ENCODE results near the gene CAPN8. TPM values are rescaled to one million over a fixed set of nuclear protein-coding genes. Genes with fewer than 3 reads are reported as not detected.

CAPN8 gene
- total and polyA plus RNA-seq, 4 donors, result 0.08 to 0.16 TPM; not detected in 2

GRCh38 chr1:223708651-223709268 lies 43.3 kb upstream of the CAPN8 start:
- 94% methylated on average over 3 of the region's 3 CpGs for WGBS
- Histone ChIP-seq H3K9ac (ENCODE audit: low read depth in 1 of 2, low read length in 2 of 2) (no peak overlapping the region), H3K4me1 (ENCODE audit: control insufficient read depth in 4 of 4, insufficient read depth in 4 of 4, low read length in 3 of 4) (peaks cover 0 to 5% (median 2%) of the 10 kb centered on the region in 4 donors), H3K4me3 (ENCODE audit: low read depth in 1 of 3, low read length in 3 of 3) (no peak overlapping the region), H3K9me3 (ENCODE audit: control insufficient read depth in 4 of 4, low read length in 3 of 4) (no peaks in the 10 kb centered on the region), H3K36me3 (ENCODE audit: control insufficient read depth in 4 of 4, insufficient read depth in 3 of 4, low read depth in 1 of 4, low read length in 3 of 4) (no peaks in the 10 kb centered on the region), H3K27me3 (ENCODE audit: control insufficient read depth in 4 of 4, insufficient read depth in 4 of 4, low read length in 3 of 4) (no peaks in the 10 kb centered on the region), H3K27ac (ENCODE audit: low read depth in 1 of 2, low read length in 2 of 2) (no peak overlapping the region)
- no peak for TF ChIP-seq MAX (IDR thresholded peaks at IDR 0.05)
- no peak for TF ChIP-seq CTCF (IDR thresholded peaks at IDR 0.05; ENCODE audit: low read depth, low read length, missing input control)
- TF ChIP-seq HNF4G (IDR thresholded peaks at IDR 0.05), result no peak
- TF ChIP-seq NR2F2 (IDR thresholded peaks at IDR 0.05), result no peak
- no peak for TF ChIP-seq FOXA2 (IDR thresholded peaks at IDR 0.05)
- TF ChIP-seq TAF1 (conservative IDR thresholded peaks at IDR 0.05), result no peak
- no peak for TF ChIP-seq RXRA (IDR thresholded peaks at IDR 0.05)
- TF ChIP-seq REST (IDR thresholded peaks at IDR 0.05), result no peak
- no peak for TF ChIP-seq FOXA1 (IDR thresholded peaks at IDR 0.05)
- no peak for TF ChIP-seq GABPA (IDR thresholded peaks at IDR 0.05 in 1 of 2, conservative IDR thresholded peaks at IDR 0.05 in 1 of 2)
- no peak for TF ChIP-seq HNF4A (conservative IDR thresholded peaks at IDR 0.05)
- TF ChIP-seq SP1 (IDR thresholded peaks at IDR 0.05), result no peak
- no peak for TF ChIP-seq ZBTB33 (IDR thresholded peaks at IDR 0.05)
- no peak for DNase-seq (ENCODE audit: low spot score)

- no peak overlapping the region for H3K27ac ChIP-seq (ENCODE audit: low read depth in 1 of 2, low read length in 2 of 2)
- no peak for DNase-seq (ENCODE audit: low spot score)
- WGBS, result 58% methylated on average over 5 of the region's 5 CpGs
- H3K27me3 ChIP-seq (ENCODE audit: control insufficient read depth in 4 of 4, insufficient read depth in 4 of 4, low read length in 3 of 4), result no peaks in the 10 kb centered on the region
- H3K9ac ChIP-seq (ENCODE audit: low read depth in 1 of 2, low read length in 2 of 2), result no peak overlapping the region
- peaks cover 0 to 2% (median 0%) of the 10 kb centered on the region in 4 donors for H3K4me1 ChIP-seq (ENCODE audit: control insufficient read depth in 4 of 4, insufficient read depth in 4 of 4, low read length in 3 of 4)
- H3K36me3 ChIP-seq (ENCODE audit: control insufficient read depth in 4 of 4, insufficient read depth in 3 of 4, low read depth in 1 of 4, low read length in 3 of 4), result no peaks in the 10 kb centered on the region
- H3K9me3 ChIP-seq (ENCODE audit: control insufficient read depth in 4 of 4, low read length in 3 of 4), result no peaks in the 10 kb centered on the region
- no peak overlapping the region for H3K4me3 ChIP-seq (ENCODE audit: low read depth in 1 of 3, low read length in 3 of 3)
- TF ChIP-seq CTCF (IDR thresholded peaks at IDR 0.05; ENCODE audit: low read depth, low read length, missing input control) (peak; percentile 37), JUND (IDR thresholded peaks at IDR 0.05) (peak in 1 of 2 donors; percentile 35), NR2F2 (IDR thresholded peaks at IDR 0.05) (no peak), FOXA1 (IDR thresholded peaks at IDR 0.05) (no peak), FOXA2 (IDR thresholded peaks at IDR 0.05) (peak; percentile 8), SP1 (IDR thresholded peaks at IDR 0.05) (peak; percentile 67), ATF3 (IDR thresholded peaks at IDR 0.05) (no peak), ZBTB33 (IDR thresholded peaks at IDR 0.05) (no peak), GABPA (IDR thresholded peaks at IDR 0.05 in 1 of 2, conservative IDR thresholded peaks at IDR 0.05 in 1 of 2) (no peak), TAF1 (conservative IDR thresholded peaks at IDR 0.05) (no peak), HNF4A (conservative IDR thresholded peaks at IDR 0.05) (peak; percentile 97 to 99), RAD21 (IDR thresholded peaks at IDR 0.05) (peak; percentile 20 to 52), HNF4G (IDR thresholded peaks at IDR 0.05) (peak; percentile 93)
These were observed 42.5 kb upstream of the CAPN8 start for GRCh38 chr1:223708001-223708359.
